Measurements from ENCODE around the gene TMEM209.
"Not testable (repeated sequence)": the region's sequence is repeated elsewhere in the genome, so short reads cannot be mapped to it uniquely, and the experiment has no call there.

Gene TMEM209

DNA sequence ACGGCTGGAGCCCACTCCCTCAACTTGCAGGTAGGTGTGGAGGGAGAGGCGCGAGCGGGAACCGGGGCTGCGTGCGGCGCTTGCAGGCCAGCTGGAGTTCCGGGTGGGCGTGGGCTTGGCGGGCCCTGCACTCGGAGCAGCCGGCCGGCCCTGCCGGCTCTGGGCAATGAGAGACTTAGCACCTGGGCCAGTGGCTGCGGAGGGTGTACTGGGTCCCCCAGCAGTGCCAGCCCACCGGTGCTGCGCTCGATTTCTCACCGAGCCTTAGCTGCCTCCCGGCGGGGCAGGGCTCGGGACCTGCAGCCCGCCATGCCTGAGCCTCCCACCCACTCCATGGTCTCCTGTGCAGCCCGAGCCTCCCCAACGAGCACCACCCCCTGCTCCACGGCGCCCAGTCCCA is 24.8 kb upstream of the TMEM209 start:
- not testable (repeated sequence) for H2BK12ac ChIP-seq (ENCODE audit: low read length in 2 of 2); H2BK120ac ChIP-seq (ENCODE audit: low read depth, low read length); H3K36me3 ChIP-seq (ENCODE audit: control insufficient read depth in 1 of 2, insufficient read depth in 2 of 2, low read depth in 1 of 2, low read length in 2 of 2); H2AFZ ChIP-seq (ENCODE audit: low read depth, low read length); H4K91ac ChIP-seq (ENCODE audit: low read length); H3K4me2 ChIP-seq (ENCODE audit: low read length, poor library complexity, severe bottlenecking); H3K9me3 ChIP-seq (ENCODE audit: control insufficient read depth, low read length); H2BK15ac ChIP-seq (ENCODE audit: low read depth, poor library complexity, severe bottlenecking); H3K14ac ChIP-seq (ENCODE audit: low read length in 2 of 2); H3K4me1 ChIP-seq (ENCODE audit: control insufficient read depth, insufficient read depth, low read depth, low read length); H3K27ac ChIP-seq (ENCODE audit: low read length, poor library complexity, severe bottlenecking); H2AK5ac ChIP-seq (ENCODE audit: low read length, severe bottlenecking); H3K79me1 ChIP-seq (replicated peaks; ENCODE audit: low read length, poor library complexity, severe bottlenecking); H3K9ac ChIP-seq (ENCODE audit: low read length); H2BK5ac ChIP-seq (ENCODE audit: low read depth, low read length, poor library complexity, severe bottlenecking); H3K4me3 ChIP-seq (ENCODE audit: insufficient read depth in 1 of 2, low read depth in 1 of 2, low read length in 2 of 2); H3K27me3 ChIP-seq (ENCODE audit: control insufficient read depth in 1 of 2, insufficient read depth in 1 of 2, low read length in 2 of 2); DNase-seq; H4K8ac ChIP-seq (ENCODE audit: low read length); H3K23ac ChIP-seq (ENCODE audit: low read length in 2 of 2); H3K4ac ChIP-seq (ENCODE audit: low read depth in 1 of 2, low read length in 2 of 2); H3K18ac ChIP-seq (ENCODE audit: low read depth in 1 of 2, low read length in 2 of 2)
- whole genome bisulfite sequencing, result 96% methylated on average over 19 of the region's 28 CpGs

DNA sequence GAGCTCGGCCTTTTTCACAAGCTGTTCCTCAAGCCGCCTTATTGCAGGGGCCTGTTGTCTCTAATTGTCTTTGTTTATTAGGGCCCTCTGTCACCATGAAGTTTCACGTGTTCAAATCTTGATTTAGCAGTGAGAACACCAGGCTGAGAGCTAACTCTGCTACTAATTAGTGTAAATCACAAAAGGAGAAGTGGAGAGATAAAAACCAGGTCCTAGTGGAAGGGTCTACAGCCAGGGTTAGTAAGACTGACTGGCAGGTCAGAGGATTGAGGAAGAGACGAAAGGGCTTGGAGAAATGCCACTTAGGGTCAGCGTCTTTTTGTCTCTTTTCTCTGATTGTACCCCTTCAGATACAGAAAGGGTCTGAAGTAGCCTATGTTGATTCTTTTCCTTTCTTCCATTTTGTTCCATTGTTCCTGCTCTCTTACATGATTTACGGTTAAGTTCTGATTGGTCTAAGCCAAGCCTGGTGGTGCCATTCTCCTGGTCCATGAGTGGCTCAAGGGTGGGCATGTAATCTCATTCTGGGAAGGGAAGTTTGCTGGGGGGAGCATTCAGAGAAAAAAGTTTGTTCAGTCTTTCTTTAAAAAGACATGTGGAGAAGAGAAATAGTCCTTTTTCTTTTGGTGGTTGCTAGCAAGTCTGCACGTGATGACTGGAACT is 23.8 kb upstream of the TMEM209 start:
- Histone ChIP-seq H3K4me1 (ENCODE audit: control insufficient read depth, insufficient read depth, low read depth, low read length) (no peaks in the 10 kb centered on the region), H3K4ac (ENCODE audit: low read depth in 1 of 2, low read length in 2 of 2) (peak overlapping the region in 1 of 2 experiments; percentile 24), H3K23ac (ENCODE audit: low read length in 2 of 2) (no peak overlapping the region), H3K18ac (ENCODE audit: low read depth in 1 of 2, low read length in 2 of 2) (peak overlapping the region in 1 of 2 experiments; percentile 21), H3K27ac (ENCODE audit: low read length, poor library complexity, severe bottlenecking) (no peak overlapping the region), H3K36me3 (ENCODE audit: control insufficient read depth in 1 of 2, insufficient read depth in 2 of 2, low read depth in 1 of 2, low read length in 2 of 2) (no peaks in the 10 kb centered on the region), H2BK120ac (ENCODE audit: low read depth, low read length) (no peak overlapping the region), H4K8ac (ENCODE audit: low read length) (no peak overlapping the region), H2BK5ac (ENCODE audit: low read depth, low read length, poor library complexity, severe bottlenecking) (no peak overlapping the region), H2BK12ac (ENCODE audit: low read length in 2 of 2) (peak overlapping the region in 1 of 2 experiments; percentile 19), H3K27me3 (ENCODE audit: control insufficient read depth in 1 of 2, insufficient read depth in 1 of 2, low read length in 2 of 2) (peaks cover 0 to 4% of the 10 kb centered on the region in 2 experiments), H2AFZ (ENCODE audit: low read depth, low read length) (peak overlapping the region; percentile 37), H2AK5ac (ENCODE audit: low read length, severe bottlenecking) (no peak overlapping the region), H3K9me3 (ENCODE audit: control insufficient read depth, low read length) (no peaks in the 10 kb centered on the region), H3K4me2 (ENCODE audit: low read length, poor library complexity, severe bottlenecking) (no peak overlapping the region), H4K91ac (ENCODE audit: low read length) (no peak overlapping the region), H2BK15ac (ENCODE audit: low read depth, poor library complexity, severe bottlenecking) (no peak overlapping the region), H3K4me3 (ENCODE audit: insufficient read depth in 1 of 2, low read depth in 1 of 2, low read length in 2 of 2) (no peak overlapping the region), H3K79me1 (replicated peaks; ENCODE audit: low read length, poor library complexity, severe bottlenecking) (no peaks in the 10 kb centered on the region), H3K14ac (ENCODE audit: low read length in 2 of 2) (no peak overlapping the region), H3K9ac (ENCODE audit: low read length) (no peak overlapping the region)
- WGBS, result 55% methylated on average over 7 of the region's 7 CpGs
- no peak for DNase-seq

- Histone ChIP-seq H4K8ac (ENCODE audit: low read length) (no peak overlapping the region), H3K4ac (ENCODE audit: low read depth in 1 of 2, low read length in 2 of 2) (no peak overlapping the region), H3K23ac (ENCODE audit: low read length in 2 of 2) (no peak overlapping the region), H3K4me2 (ENCODE audit: low read length, poor library complexity, severe bottlenecking) (no peak overlapping the region), H3K14ac (ENCODE audit: low read length in 2 of 2) (no peak overlapping the region), H2AK5ac (ENCODE audit: low read length, severe bottlenecking) (no peak overlapping the region), H2BK12ac (ENCODE audit: low read length in 2 of 2) (no peak overlapping the region), H3K18ac (ENCODE audit: low read depth in 1 of 2, low read length in 2 of 2) (no peak overlapping the region), H4K91ac (ENCODE audit: low read length) (no peak overlapping the region), H3K4me1 (ENCODE audit: control insufficient read depth, insufficient read depth, low read depth, low read length) (no peaks in the 10 kb centered on the region), H3K36me3 (ENCODE audit: control insufficient read depth in 1 of 2, insufficient read depth in 2 of 2, low read depth in 1 of 2, low read length in 2 of 2) (no peaks in the 10 kb centered on the region), H3K9me3 (ENCODE audit: control insufficient read depth, low read length) (no peaks in the 10 kb centered on the region), H2BK15ac (ENCODE audit: low read depth, poor library complexity, severe bottlenecking) (no peak overlapping the region), H3K4me3 (ENCODE audit: insufficient read depth in 1 of 2, low read depth in 1 of 2, low read length in 2 of 2) (no peak overlapping the region), H3K27me3 (ENCODE audit: control insufficient read depth in 1 of 2, insufficient read depth in 1 of 2, low read length in 2 of 2) (peaks cover 0 to 4% of the 10 kb centered on the region in 2 experiments), H3K79me1 (replicated peaks; ENCODE audit: low read length, poor library complexity, severe bottlenecking) (no peaks in the 10 kb centered on the region), H3K9ac (ENCODE audit: low read length) (no peak overlapping the region), H2AFZ (ENCODE audit: low read depth, low read length) (no peak overlapping the region), H2BK120ac (ENCODE audit: low read depth, low read length) (no peak overlapping the region), H2BK5ac (ENCODE audit: low read depth, low read length, poor library complexity, severe bottlenecking) (no peak overlapping the region), H3K27ac (ENCODE audit: low read length, poor library complexity, severe bottlenecking) (no peak overlapping the region)
- no CpG with 5 or more reads among the region's 1 CpG for WGBS
- DNase-seq, result no peak
These were observed 22.8 kb upstream of the TMEM209 start for GRCh38 chr7:130227883-130228575.

GRCh38 chr7:130226333-130226732 is 21.1 kb upstream of the TMEM209 start:
- H3K23ac ChIP-seq (ENCODE audit: low read length in 2 of 2), result no peak overlapping the region
- H3K36me3 ChIP-seq (ENCODE audit: control insufficient read depth in 1 of 2, insufficient read depth in 2 of 2, low read depth in 1 of 2, low read length in 2 of 2), result no peaks in the 10 kb centered on the region
- H3K4me3 ChIP-seq (ENCODE audit: insufficient read depth in 1 of 2, low read depth in 1 of 2, low read length in 2 of 2), result no peak overlapping the region
- no peaks in the 10 kb centered on the region for H3K27me3 ChIP-seq (ENCODE audit: control insufficient read depth in 1 of 2, insufficient read depth in 1 of 2, low read length in 2 of 2)
- no peak overlapping the region for H4K8ac ChIP-seq (ENCODE audit: low read length)
- H2AFZ ChIP-seq (ENCODE audit: low read depth, low read length), result no peak overlapping the region
- no peak overlapping the region for H2BK12ac ChIP-seq (ENCODE audit: low read length in 2 of 2)
- no peak overlapping the region for H2AK5ac ChIP-seq (ENCODE audit: low read length, severe bottlenecking)
- no peak overlapping the region for H3K18ac ChIP-seq (ENCODE audit: low read depth in 1 of 2, low read length in 2 of 2)
- no peaks in the 10 kb centered on the region for H3K9me3 ChIP-seq (ENCODE audit: control insufficient read depth, low read length)
- H3K4me2 ChIP-seq (ENCODE audit: low read length, poor library complexity, severe bottlenecking), result no peak overlapping the region
- H2BK120ac ChIP-seq (ENCODE audit: low read depth, low read length), result no peak overlapping the region
- WGBS, result 100% methylated on average over 1 of the region's 1 CpG
- no peaks in the 10 kb centered on the region for H3K79me1 ChIP-seq (replicated peaks; ENCODE audit: low read length, poor library complexity, severe bottlenecking)
- H3K4ac ChIP-seq (ENCODE audit: low read depth in 1 of 2, low read length in 2 of 2), result no peak overlapping the region
- H3K27ac ChIP-seq (ENCODE audit: low read length, poor library complexity, severe bottlenecking), result no peak overlapping the region
- H4K91ac ChIP-seq (ENCODE audit: low read length), result no peak overlapping the region
- no peak overlapping the region for H3K9ac ChIP-seq (ENCODE audit: low read length)
- H3K4me1 ChIP-seq (ENCODE audit: control insufficient read depth, insufficient read depth, low read depth, low read length), result no peaks in the 10 kb centered on the region
- no peak overlapping the region for H2BK15ac ChIP-seq (ENCODE audit: low read depth, poor library complexity, severe bottlenecking)
- no peak overlapping the region for H3K14ac ChIP-seq (ENCODE audit: low read length in 2 of 2)
- H2BK5ac ChIP-seq (ENCODE audit: low read depth, low read length, poor library complexity, severe bottlenecking), result no peak overlapping the region
- no peak for DNase-seq

Data from mesenchymal stem cell (in vitro differentiated cells and primary cell).